Stimulated activated CD4-positive, alpha-beta T cell treated with anti-CD3 and anti-CD28 coated beads, Interleukin-1b, Interleukin-23, amount 100 ng/mL, for 24 hours (primary cell): ENCODE data around the gene ITM2B.
"Not testable (repeated sequence)": the region's sequence is repeated elsewhere in the genome, so short reads cannot be mapped to it uniquely, and the experiment has no call there.

Experiments
- DNase-seq, 4 experiments: peaks; one replicate each; pipeline ENCODE4 v3.0.0-alpha.2; 2020; ENCODE audit warnings: low read depth in 4 of 4, low spot score in 1 of 4

Gene ITM2B

GRCh38 chr13:48224701-48225100 is 8.3 kb upstream of the ITM2B start:
- no peak for DNase-seq

DNA sequence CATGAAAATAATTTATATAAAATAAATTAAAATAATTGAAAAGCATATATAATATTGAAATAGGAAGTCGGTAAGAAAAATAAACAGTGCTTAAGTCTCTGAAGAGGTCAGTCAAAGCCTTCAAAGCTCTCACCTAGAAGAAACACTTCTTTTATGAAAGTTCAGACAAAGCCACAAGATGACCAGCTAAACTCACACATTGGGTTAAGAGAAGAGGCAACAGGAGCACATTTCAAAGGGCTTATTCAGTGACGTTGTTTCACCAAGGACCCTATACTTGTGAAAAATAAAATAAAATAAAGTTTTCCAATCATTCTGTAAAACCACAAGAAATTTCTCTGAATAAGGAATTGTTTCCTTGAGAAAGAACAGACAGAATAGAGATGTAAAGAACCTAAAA is 2.5 kb upstream of the ITM2B start:
- DNase-seq: no peak

- no peak for DNase-seq
These were observed 1.9 kb upstream of the ITM2B start for GRCh38 chr13:48231080-48231479.

DNA sequence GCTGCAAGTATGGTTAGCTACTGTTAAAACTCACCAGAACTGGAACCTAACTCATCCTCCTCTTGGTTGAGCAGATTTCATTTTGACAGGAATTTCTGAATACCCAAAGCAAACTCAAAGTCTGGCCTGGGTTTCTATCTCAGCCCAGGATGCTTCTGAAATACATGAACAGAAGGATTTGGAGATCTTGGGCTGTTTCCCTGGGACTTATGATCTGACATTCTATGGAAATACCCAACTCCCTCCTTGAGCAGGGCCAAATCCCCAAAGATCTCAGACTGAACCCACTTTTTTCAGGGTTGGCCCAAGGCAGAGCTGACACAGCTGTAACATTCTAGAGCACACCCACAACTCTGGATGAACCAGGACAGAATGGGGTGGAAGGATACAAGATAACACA is 1.1 kb upstream of the ITM2B start:
- DNase-seq: no peak

DNA sequence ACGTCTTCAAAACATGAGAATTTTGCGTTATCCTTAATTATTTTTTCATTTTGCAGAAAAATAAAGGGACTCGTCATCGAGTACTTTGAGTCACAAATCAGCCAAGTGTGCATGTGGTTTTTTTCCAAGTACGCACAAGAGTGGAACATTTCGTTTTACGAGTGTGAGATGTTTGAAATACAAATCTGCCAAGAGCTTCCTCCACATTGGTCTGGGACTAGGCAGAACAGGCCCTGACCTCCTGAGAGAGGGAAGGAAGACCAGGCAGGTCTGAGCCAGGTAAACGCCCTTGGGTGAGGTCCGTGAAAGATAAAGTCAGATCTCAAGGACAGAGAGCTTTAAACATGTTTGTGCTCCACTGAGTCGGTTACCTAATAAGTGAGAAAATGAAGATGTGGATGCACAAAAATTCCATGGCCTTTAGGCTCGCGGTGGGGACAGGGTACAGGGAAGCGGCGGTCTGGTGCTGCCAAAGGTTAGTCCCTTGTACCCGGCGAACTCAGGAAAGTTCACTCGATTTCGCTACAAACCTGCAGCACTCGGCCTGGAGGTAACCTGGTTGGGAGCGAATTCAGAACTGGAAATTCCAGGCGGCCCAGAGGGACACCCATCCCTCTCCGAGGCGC is 473 bp upstream of the ITM2B start:
- DNase-seq: no peak

DNA sequence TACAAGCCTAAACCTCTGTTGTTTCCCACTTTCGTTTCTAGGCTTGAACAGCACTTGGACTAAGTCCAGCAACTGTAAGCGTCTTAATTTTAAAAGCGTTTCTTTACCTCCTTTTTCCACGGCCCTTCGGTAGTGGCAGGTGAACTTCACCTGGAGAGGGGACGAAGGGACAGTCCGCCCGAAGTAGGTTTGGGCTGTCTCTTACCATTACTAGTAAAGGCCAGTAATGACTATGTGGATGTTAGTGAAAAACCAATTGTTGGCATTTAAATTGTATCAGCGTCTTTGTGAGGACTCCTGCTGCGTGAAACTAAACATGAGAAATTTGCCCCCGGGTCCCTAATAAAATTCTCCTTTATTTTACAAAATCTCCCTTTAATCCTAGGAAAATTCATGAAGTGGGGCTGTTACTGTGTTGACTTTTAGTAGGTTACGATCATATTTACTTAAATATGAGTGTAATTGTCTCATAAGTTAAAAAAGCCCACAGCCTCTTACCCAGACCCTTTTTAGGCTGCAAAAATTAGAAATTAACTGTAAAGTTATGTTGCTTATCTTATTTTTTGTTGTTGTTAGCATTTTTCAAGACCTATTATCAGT is 983 bp downstream of the ITM2B start:
- no peak for DNase-seq

- no peak for DNase-seq
These were observed 1.7 kb downstream of the ITM2B start for GRCh38 chr13:48234566-48235340.

DNA sequence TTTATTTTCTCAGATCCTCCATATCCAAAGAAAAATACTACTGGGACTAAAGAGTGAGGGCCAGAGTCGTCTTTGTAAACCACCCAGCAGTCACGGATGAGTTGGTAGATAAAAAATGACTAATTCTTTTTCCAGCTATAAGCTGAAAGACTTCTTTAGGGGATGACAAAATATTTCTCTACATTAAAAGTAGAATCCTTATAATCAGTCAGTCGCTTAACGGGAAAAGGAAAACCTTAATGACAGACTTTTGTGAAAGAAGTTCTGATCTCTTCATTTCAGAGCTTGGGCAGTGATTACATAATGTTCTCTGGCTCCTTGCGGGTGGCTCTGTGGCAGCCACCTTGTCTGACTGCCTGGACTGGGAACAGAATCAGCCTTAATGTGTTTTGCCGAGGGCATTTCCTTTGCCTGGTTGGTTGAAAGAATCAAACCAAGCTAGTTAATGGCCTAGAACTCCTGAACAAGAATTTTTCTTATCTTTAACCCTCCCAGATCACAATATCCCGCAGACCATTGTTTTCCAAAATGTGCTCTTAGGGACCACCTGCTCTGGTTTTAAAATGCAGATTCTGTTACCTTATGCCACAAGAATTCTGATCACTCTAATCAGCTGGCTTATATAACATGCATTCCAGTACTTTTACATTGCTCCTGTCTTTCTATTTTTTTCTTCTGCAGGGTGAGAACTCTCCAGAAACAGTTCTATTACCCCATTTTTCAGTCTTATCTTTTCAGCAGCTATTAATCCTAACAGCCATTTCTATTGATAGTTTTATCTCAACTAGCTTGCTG is 2.5 kb downstream of the ITM2B start:
- DNase-seq: no peak

DNA sequence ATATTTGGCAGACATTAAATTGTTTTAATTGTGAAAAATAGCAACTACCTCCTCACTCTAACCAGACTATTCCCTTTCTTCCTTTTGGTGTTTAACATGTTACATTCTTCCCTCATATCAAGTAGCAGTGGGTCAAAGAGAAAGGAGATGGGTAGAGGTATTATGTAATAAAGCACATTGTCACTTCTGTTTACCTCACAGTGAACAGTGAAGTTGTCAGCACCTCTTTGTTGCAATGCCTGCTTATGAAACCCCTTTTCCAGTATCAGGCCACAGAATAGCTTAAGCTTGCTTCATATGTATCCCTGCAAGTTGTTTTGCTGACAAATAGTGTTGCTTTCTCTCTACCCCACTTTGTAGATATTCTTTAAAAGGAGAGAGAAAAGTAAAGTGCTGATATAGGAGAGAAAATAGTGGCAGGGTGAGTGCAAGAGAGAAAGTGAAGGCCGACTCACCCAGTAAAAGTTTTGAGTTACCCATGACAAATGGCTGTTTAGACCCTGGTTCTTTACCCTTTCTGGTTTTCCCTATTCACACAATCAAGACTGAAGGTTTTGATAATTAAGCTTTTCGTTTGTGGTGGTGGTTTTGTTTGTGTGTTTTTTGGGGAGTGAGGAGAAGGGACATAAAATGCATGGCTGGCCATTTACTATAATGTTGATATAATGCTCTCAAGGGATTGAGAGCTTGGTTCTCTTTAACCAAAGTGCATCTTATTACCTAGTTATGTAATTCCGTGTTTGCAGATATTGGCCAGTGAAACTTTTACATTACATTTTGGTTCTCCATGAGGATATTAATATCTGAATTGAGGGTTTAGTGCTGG is 3.7 kb downstream of the ITM2B start:
- no peak for DNase-seq

DNA sequence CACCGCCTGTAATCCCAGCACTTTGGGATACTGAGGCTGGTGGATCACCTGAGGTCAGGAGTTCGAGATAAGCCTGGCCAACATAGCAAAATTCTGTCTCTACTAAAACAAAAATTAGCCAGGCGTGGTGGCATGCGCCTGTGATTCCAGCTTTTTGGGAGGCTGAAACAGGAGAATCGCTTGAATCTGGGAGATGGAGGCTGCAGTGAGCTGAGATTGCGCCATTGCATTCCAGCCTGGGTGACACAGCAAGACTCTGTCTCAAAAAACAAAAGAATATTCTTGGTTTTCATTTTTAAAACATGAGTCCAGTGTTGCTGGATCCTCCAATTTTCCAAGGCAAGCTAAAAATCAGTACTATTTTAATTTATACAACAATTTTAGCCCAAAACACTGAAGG is 6.4 kb downstream of the ITM2B start:
- not testable (repeated sequence) for DNase-seq

DNA sequence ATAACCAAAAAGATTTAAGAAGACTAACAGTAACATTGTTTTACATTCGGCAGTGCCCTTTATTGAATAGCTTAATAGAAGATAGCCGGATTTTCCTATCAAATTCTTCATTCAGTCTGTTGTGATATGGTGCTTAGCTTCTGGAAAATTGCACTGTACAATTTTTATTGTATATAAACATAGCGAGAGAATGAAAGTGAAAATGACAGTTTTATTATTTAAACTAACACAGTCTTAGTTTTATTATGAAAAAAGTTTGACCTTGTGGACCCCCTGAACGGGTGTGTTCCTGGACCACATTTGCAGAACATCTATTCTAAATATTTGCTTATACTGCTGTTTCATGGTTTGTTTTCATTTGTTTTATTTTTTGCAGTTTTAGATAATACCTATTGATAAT is 8.6 kb downstream of the ITM2B start:
- no peak for DNase-seq

GRCh38 chr13:48242677-48243076 is 9.7 kb downstream of the ITM2B start:
- DNase-seq: no peak

- DNase-seq: no peak
These were observed 11.2 kb downstream of the ITM2B start for GRCh38 chr13:48244159-48244558.

GRCh38 chr13:48246102-48246501 is 13.1 kb downstream of the ITM2B start:
- no peak for DNase-seq

- DNase-seq: no peak
These were observed 16.0 kb downstream of the ITM2B start for GRCh38 chr13:48249018-48249417.

- no peak for DNase-seq
These were observed 18.6 kb downstream of the ITM2B start for GRCh38 chr13:48251611-48252081.

- no peak for DNase-seq
These were observed 19.2 kb downstream of the ITM2B start for GRCh38 chr13:48252176-48252575.

DNA sequence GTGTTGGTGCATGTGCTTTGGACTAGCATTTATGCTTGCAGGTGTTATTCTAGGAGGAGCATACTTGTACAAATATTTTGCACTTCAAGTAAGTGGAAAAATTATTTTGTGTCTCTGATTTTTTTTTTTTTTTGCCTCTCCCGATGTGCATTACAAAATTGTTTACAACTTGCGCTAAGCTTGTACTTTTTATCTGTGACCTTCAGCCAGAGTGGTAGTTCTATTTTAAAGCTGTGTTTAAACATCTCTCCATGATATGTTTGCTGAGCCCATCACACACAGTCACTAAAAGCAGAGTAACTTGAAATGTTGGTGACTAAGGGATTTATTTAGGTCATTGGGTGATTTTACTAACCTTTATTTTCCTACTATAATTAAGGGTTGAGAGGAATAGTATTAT is 20.8 kb downstream of the ITM2B start:
- DNase-seq: no peak

GRCh38 chr13:48255090-48255489 is 22.1 kb downstream of the ITM2B start:
- no peak for DNase-seq

DNA sequence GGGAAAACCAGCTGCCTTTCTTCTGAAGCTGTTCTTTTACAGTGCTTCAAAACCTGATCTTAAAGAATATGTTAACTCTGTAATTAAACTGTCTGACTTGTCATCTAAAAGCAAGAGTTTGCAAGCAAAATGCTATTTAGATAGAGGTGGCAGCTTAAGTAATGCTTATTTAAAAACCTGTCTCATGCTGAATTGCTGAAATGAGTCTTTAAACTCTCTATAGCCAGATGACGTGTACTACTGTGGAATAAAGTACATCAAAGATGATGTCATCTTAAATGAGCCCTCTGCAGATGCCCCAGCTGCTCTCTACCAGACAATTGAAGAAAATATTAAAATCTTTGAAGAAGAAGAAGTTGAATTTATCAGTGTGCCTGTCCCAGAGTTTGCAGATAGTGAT is 22.9 kb downstream of the ITM2B start:
- DNase-seq: no peak

DNA sequence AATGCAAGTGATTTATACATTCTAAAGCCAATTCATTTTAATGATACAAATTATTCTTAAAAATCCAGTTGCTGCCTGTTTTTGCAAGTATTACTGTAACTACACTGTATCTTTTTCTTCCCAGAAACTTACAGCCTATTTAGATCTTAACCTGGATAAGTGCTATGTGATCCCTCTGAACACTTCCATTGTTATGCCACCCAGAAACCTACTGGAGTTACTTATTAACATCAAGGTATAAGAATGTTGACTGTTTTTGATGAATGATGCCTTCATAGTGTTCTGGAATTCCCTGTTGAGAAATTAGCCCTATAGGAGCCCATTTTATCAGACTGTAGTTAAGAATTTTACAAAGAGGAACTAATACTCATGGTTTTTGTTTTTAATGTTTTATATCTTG is 25.0 kb downstream of the ITM2B start:
- DNase-seq: no peak
